Stimulated activated effector memory CD8-positive, alpha-beta T cell treated with anti-CD3 and anti-CD28 coated beads, Interleukin-12 subunit alpha, Interleukin-12 subunit beta, amount 100 ng/mL, for 72 hours (primary cell): ENCODE measurements around the gene SENP3.

ENCODE experiments used
- ATAC-seq: fragments of 150-1000 bp; cut with Tn5 transposase; 2 replicates; pipeline ENCODE4 v1.10.0; 2021
- DNase-seq, 2 donors: peaks; one replicate each; pipeline ENCODE4 v3.0.0; 2021 to 2022; ENCODE audit warnings: low spot score in 2 of 2
- H3K27ac Mint-ChIP-seq: one replicate; pipeline ENCODE4 v1.8.0; 2022; ENCODE audit warnings: mild to moderate bottlenecking, mixed read lengths
- H3K36me3 Mint-ChIP-seq: one replicate; pipeline ENCODE4 v1.8.0; 2022; ENCODE audit warnings: mild to moderate bottlenecking, mixed read lengths
- H3K4me1 Mint-ChIP-seq: one replicate; pipeline ENCODE4 v1.8.0; 2022; ENCODE audit warnings: mixed read lengths
- H3K4me3 Mint-ChIP-seq: one replicate; pipeline ENCODE4 v1.8.0; 2022; ENCODE audit warnings: mild to moderate bottlenecking, mixed read lengths
- H3K9me3 Mint-ChIP-seq: one replicate; pipeline ENCODE4 v1.8.0; 2022; ENCODE audit warnings: mixed read lengths

SENP3 gene

GRCh38 chr17:7562208-7562605 is 488 bp downstream of the SENP3 start:
- H3K36me3 Mint-ChIP-seq = peaks cover 78% of the 10 kb centered on the region
- peak in 1 of 2 donors; percentile 55 for DNase-seq
- peaks cover 46% of the 10 kb centered on the region for H3K4me1 Mint-ChIP-seq
- H3K27ac Mint-ChIP-seq = peak overlapping the region; percentile 94
- peak overlapping the region; percentile 90 for H3K4me3 Mint-ChIP-seq
- H3K9me3 Mint-ChIP-seq = no peaks in the 10 kb centered on the region
- no peak for ATAC-seq

GRCh38 chr17:7563115-7563869 is 1.6 kb downstream of the SENP3 start:
- peaks cover 87% of the 10 kb centered on the region for H3K36me3 Mint-ChIP-seq
- H3K4me3 Mint-ChIP-seq = peak overlapping the region; percentile 90
- H3K27ac Mint-ChIP-seq = peak overlapping the region; percentile 94
- ATAC-seq (no peak), DNase-seq (no peak)
- peaks cover 51% of the 10 kb centered on the region for H3K4me1 Mint-ChIP-seq
- no peaks in the 10 kb centered on the region for H3K9me3 Mint-ChIP-seq

- DNase-seq (no peak), ATAC-seq (no peak)
- peak overlapping the region; percentile 100 for H3K27ac Mint-ChIP-seq
- peaks cover 43% of the 10 kb centered on the region for H3K4me1 Mint-ChIP-seq
- no peaks in the 10 kb centered on the region for H3K9me3 Mint-ChIP-seq
- H3K36me3 Mint-ChIP-seq = peaks cover 99% of the 10 kb centered on the region
- H3K4me3 Mint-ChIP-seq = no peak overlapping the region
Measured at GRCh38 chr17:7569571-7569970, 7.9 kb downstream of the SENP3 start.

GRCh38 chr17:7570351-7570750 is 8.6 kb downstream of the SENP3 start:
- DNase-seq (no peak), ATAC-seq (no peak)
- H3K4me3 Mint-ChIP-seq = no peak overlapping the region
- peak overlapping the region; percentile 100 for H3K27ac Mint-ChIP-seq
- H3K9me3 Mint-ChIP-seq = no peaks in the 10 kb centered on the region
- peaks cover 50% of the 10 kb centered on the region for H3K4me1 Mint-ChIP-seq
- H3K36me3 Mint-ChIP-seq = peaks cover 99% of the 10 kb centered on the region

GRCh38 chr17:7572338-7572587 is 10.5 kb downstream of the SENP3 start:
- DNase-seq = no peak
- H3K4me1 Mint-ChIP-seq = peaks cover 66% of the 10 kb centered on the region
- H3K27ac Mint-ChIP-seq = peak overlapping the region; percentile 100
- H3K4me3 Mint-ChIP-seq = peak overlapping the region; percentile 94
- peaks cover 99% of the 10 kb centered on the region for H3K36me3 Mint-ChIP-seq
- ATAC-seq = no peak
- no peaks in the 10 kb centered on the region for H3K9me3 Mint-ChIP-seq

- H3K4me3 Mint-ChIP-seq = peak overlapping the region; percentile 94
- peak; percentile 91 for ATAC-seq
- peaks cover 99% of the 10 kb centered on the region for H3K36me3 Mint-ChIP-seq
- H3K27ac Mint-ChIP-seq = peak overlapping the region; percentile 100
- H3K9me3 Mint-ChIP-seq = no peaks in the 10 kb centered on the region
- H3K4me1 Mint-ChIP-seq = peaks cover 66% of the 10 kb centered on the region
- DNase-seq = peak; percentile 100
Measured at GRCh38 chr17:7572588-7573323, 11.0 kb downstream of the SENP3 start.

- H3K4me3 Mint-ChIP-seq = peak overlapping the region; percentile 94
- peaks cover 99% of the 10 kb centered on the region for H3K36me3 Mint-ChIP-seq
- peaks cover 74% of the 10 kb centered on the region for H3K4me1 Mint-ChIP-seq
- no peaks in the 10 kb centered on the region for H3K9me3 Mint-ChIP-seq
- peak; percentile 59 for ATAC-seq
- peak; percentile 76 to 91 for DNase-seq
- H3K27ac Mint-ChIP-seq = peak overlapping the region; percentile 100
Measured at GRCh38 chr17:7573324-7574080, 11.8 kb downstream of the SENP3 start.

- ATAC-seq (no peak), DNase-seq (no peak)
- H3K9me3 Mint-ChIP-seq = no peaks in the 10 kb centered on the region
- H3K36me3 Mint-ChIP-seq = peaks cover 99% of the 10 kb centered on the region
- peak overlapping the region; percentile 100 for H3K27ac Mint-ChIP-seq
- peaks cover 82% of the 10 kb centered on the region for H3K4me1 Mint-ChIP-seq
- H3K4me3 Mint-ChIP-seq = peak overlapping the region; percentile 94
Measured at GRCh38 chr17:7574176-7574953, 12.6 kb downstream of the SENP3 start.

- H3K9me3 Mint-ChIP-seq = no peaks in the 10 kb centered on the region
- H3K4me1 Mint-ChIP-seq = peaks cover 93% of the 10 kb centered on the region
- DNase-seq (no peak), ATAC-seq (no peak)
- peaks cover 97% of the 10 kb centered on the region for H3K36me3 Mint-ChIP-seq
- H3K27ac Mint-ChIP-seq = peak overlapping the region; percentile 100
- H3K4me3 Mint-ChIP-seq = peak overlapping the region; percentile 94
Measured at GRCh38 chr17:7575481-7575883, 13.8 kb downstream of the SENP3 start.

- peak overlapping the region; percentile 100 for H3K27ac Mint-ChIP-seq
Measured at GRCh38 chr17:7575959-7576358, 14.2 kb downstream of the SENP3 start.

GRCh38 chr17:7576432-7576937 is 14.8 kb downstream of the SENP3 start:
- peaks cover 97% of the 10 kb centered on the region for H3K36me3 Mint-ChIP-seq
- peaks cover 95% of the 10 kb centered on the region for H3K4me1 Mint-ChIP-seq
- ATAC-seq = no peak
- peak in 1 of 2 donors; percentile 55 for DNase-seq
- peak overlapping the region; percentile 100 for H3K27ac Mint-ChIP-seq
- H3K4me3 Mint-ChIP-seq = peak overlapping the region; percentile 94
- no peaks in the 10 kb centered on the region for H3K9me3 Mint-ChIP-seq

More at GRCh38 chr17:7575959-7576358, 14.2 kb downstream of the SENP3 start:
- Mint-ChIP-seq H3K4me3 (peak overlapping the region; percentile 94), H3K36me3 (peaks cover 97% of the 10 kb centered on the region), H3K9me3 (no peaks in the 10 kb centered on the region), H3K4me1 (peaks cover 95% of the 10 kb centered on the region)
- ATAC-seq = no peak
- no peak for DNase-seq

- H3K4me1 Mint-ChIP-seq = peaks cover 92% of the 10 kb centered on the region
- no peak for DNase-seq
- H3K27ac Mint-ChIP-seq = peak overlapping the region; percentile 100
- H3K4me3 Mint-ChIP-seq = peak overlapping the region; percentile 94
- peaks cover 94% of the 10 kb centered on the region for H3K36me3 Mint-ChIP-seq
- ATAC-seq = no peak
- no peaks in the 10 kb centered on the region for H3K9me3 Mint-ChIP-seq
Measured at GRCh38 chr17:7577327-7578199, 15.8 kb downstream of the SENP3 start.

GRCh38 chr17:7579001-7579833 is 17.5 kb downstream of the SENP3 start, which contains the start of gene CD68:
TSS of gene CD68 (plus strand) at chr17:7579638. CDS start at chr17:7579678, 40 bp downstream.
- peak within 1 kb of the TSS; percentile 97 for H3K27ac Mint-ChIP-seq
- ATAC-seq (peak; percentile 80), DNase-seq (peak; percentile 53 to 85)
- H3K9me3 Mint-ChIP-seq = no peaks in the 10 kb centered on the region
- peaks cover 85% of the 10 kb centered on the region for H3K4me1 Mint-ChIP-seq
- H3K36me3 Mint-ChIP-seq = peaks cover 90% of the 10 kb centered on the region
- peak within 1 kb of the TSS; percentile 93 for H3K4me3 Mint-ChIP-seq
